HCT116 (cell line): ENCODE results near the gene PCDHB5. TPM values are rescaled to one million over a fixed set of nuclear protein-coding genes. Genes with fewer than 3 reads are reported as not detected.

ENCODE experiments used
- ATAC-seq: fragments of 200-7000 bp; cut with Tn5 transposase; 2 replicates; pipeline ENCODE4 v1.9.1; 2020; ENCODE audit warnings: mild to moderate bottlenecking, moderate library complexity
- BruUV-seq: library from RNA; stranded (reverse); fragments of 400-500 nt; replicated peaks from 2 replicates; lab custom pipeline; 2021; lab: Mats Ljungman, UMichigan
- CTCF ChIA-PET: fragments of 300-600 bp; sonication (Branson Sonifier 250); formaldehyde crosslinking; loops from one replicate; lab custom pipeline; 2021; ENCODE audit warnings: antibody characterized with exemption; lab: Charles Lee
- POLR2A ChIA-PET: fragments of 300-600, 350-600 bp; sonication (Branson Sonifier 250); formaldehyde crosslinking; loops from one replicate; lab custom pipeline; 2021; ENCODE audit warnings: antibody characterized with exemption; lab: Charles Lee
- RAD21 ChIA-PET, 2 experiments: fragments of 300-600 bp; sonication (Branson Sonifier 250); formaldehyde crosslinking; loops; one replicate each; lab custom pipeline; 2023; ENCODE audit warnings: low total read pairs in 2 of 2; ENCODE audit not compliant: uncharacterized antibody in 2 of 2, unreplicated experiment in 2 of 2, low non-redundant PET in 1 of 2; lab: Charles Lee
- DNase-seq: peaks from one replicate; pipeline ENCODE4 v3.0.0-alpha.2; 2010; ENCODE audit warnings: low read depth, low spot score
- H2AFZ ChIP-seq: fragments of 200-600 bp; shearing (Covaris generic), sonication (generic); 2 replicates; pipeline ENCODE4 v1.6.1; 2017; ENCODE audit warnings: low read depth, mixed run types, mixed read lengths, antibody characterized with exemption, low read length; ENCODE audit not compliant: poor library complexity, severe bottlenecking
- H3K27ac ChIP-seq: 2 replicates; pipeline ENCODE4 v1.5.1; 2012; ENCODE audit warnings: low read depth, low read length
- H3K27me3 ChIP-seq: fragments of 200-600 bp; sonication (generic); 2 replicates; pipeline ENCODE4 v1.6.1; 2016; ENCODE audit warnings: mixed run types, low read length, mixed read lengths; ENCODE audit not compliant: insufficient read depth
- H3K36me3 ChIP-seq, 2 experiments: fragments of 200-500 bp in 1 of 2; fragments of 200-600 bp in 1 of 2; sonication (Bioruptor generic) in 1 of 2; sonication (generic) in 1 of 2; 2 replicates each; pipeline versions ENCODE4 v1.5.1 to v1.6.1; 2014 to 2016; ENCODE audit warnings: low read length in 2 of 2, inconsistent platforms in 1 of 2, mixed read lengths in 1 of 2, mixed run types in 1 of 2; ENCODE audit not compliant: insufficient read depth in 2 of 2, control insufficient read depth in 1 of 2
- H3K4me1 ChIP-seq, 2 experiments: fragments of 200-600 bp in 1 of 2; sonication (generic) in 1 of 2; 2 replicates each; pipeline versions ENCODE4 v1.5.1 to v1.6.1; 2012 to 2017; ENCODE audit warnings: low read length in 2 of 2, inconsistent platforms in 1 of 2, mild to moderate bottlenecking in 1 of 2, mixed read lengths in 1 of 2, mixed run types in 1 of 2, moderate library complexity in 1 of 2; ENCODE audit not compliant: insufficient read depth in 2 of 2, control insufficient read depth in 1 of 2
- H3K4me2 ChIP-seq: fragments of 200-600 bp; sonication (generic); 2 replicates; pipeline ENCODE4 v1.6.1; 2017; ENCODE audit warnings: mixed run types, low read length, mixed read lengths
- H3K4me3 ChIP-seq, 2 experiments: fragments of 200-600 bp in 1 of 2; sonication (generic) in 1 of 2; replicated peaks in 1 of 2; 2 replicates each; pipeline ENCODE4 v1.5.1; 2011 to 2016; ENCODE audit warnings: low read length in 2 of 2, control low read depth in 1 of 2, low read depth in 1 of 2, mild to moderate bottlenecking in 1 of 2, mixed read lengths in 1 of 2, mixed run types in 1 of 2
- H3K79me2 ChIP-seq: fragments of 200-600 bp; sonication (generic); 2 replicates; pipeline ENCODE4 v1.6.1; 2017; ENCODE audit warnings: mild to moderate bottlenecking, mixed run types, low read length, moderate library complexity, mixed read lengths; ENCODE audit not compliant: insufficient read depth
- H3K9ac ChIP-seq: fragments of 200-600 bp; sonication (generic); 2 replicates; pipeline ENCODE4 v1.6.1; 2016; ENCODE audit warnings: low read length, mixed read lengths
- H3K9me2 ChIP-seq: fragments of 200-600 bp; sonication (generic), shearing (Covaris generic); 2 replicates; pipeline ENCODE4 v1.6.1; 2017; ENCODE audit warnings: mixed run types, mild to moderate bottlenecking, moderate library complexity; ENCODE audit not compliant: insufficient read depth
- H3K9me3 ChIP-seq, 2 experiments: fragments of 200-500 bp in 1 of 2; fragments of 200-600 bp in 1 of 2; sonication (Bioruptor generic) in 1 of 2; sonication (generic) in 1 of 2; 2 replicates each; pipeline ENCODE4 v1.6.1; 2014 to 2017; ENCODE audit warnings: low read length in 2 of 2, mixed read lengths in 2 of 2, inconsistent platforms in 1 of 2, low read depth in 1 of 2, mild to moderate bottlenecking in 1 of 2, mixed run types in 1 of 2, moderate library complexity in 1 of 2; ENCODE audit not compliant: control insufficient read depth in 1 of 2, insufficient read depth in 1 of 2
- H4K20me1 ChIP-seq: fragments of 200-600 bp; sonication (generic), shearing (Covaris generic); 2 replicates; pipeline ENCODE4 v1.6.1; 2017; ENCODE audit warnings: mixed run types, mild to moderate bottlenecking, moderate library complexity; ENCODE audit not compliant: insufficient read depth
- ATF3 ChIP-seq: IDR thresholded peaks from 2 replicates; pipeline ENCODE4 v1.6.1; 2012
- CTCF ChIP-seq, 3 experiments: fragments of 200-600 bp in 1 of 3; sonication (generic) in 1 of 3; IDR thresholded peaks in 2 of 3; conservative IDR thresholded peaks in 1 of 3; 2 replicates each; pipeline ENCODE4 v1.5.1; 2012 to 2017; ENCODE audit warnings: low read depth in 2 of 3, low read length in 2 of 3, antibody characterized with exemption in 1 of 3, borderline replicate concordance in 1 of 3, control low read depth in 1 of 3, mild to moderate bottlenecking in 1 of 3, mixed read lengths in 1 of 3, mixed run types in 1 of 3, moderate library complexity in 1 of 3; ENCODE audit not compliant: insufficient read depth in 1 of 3
- ELF1 ChIP-seq: IDR thresholded peaks from 2 replicates; pipeline ENCODE4 v1.6.1; 2012; ENCODE audit warnings: low read depth, borderline replicate concordance
- EZH2phosphoT487 ChIP-seq: fragments of 200-600 bp; IDR thresholded peaks from 2 replicates; pipeline ENCODE4 v1.6.1; 2018; ENCODE audit warnings: antibody characterized with exemption, borderline replicate concordance
- POLR2A ChIP-seq: IDR thresholded peaks from 2 replicates; pipeline ENCODE4 v1.7.0; 2011; ENCODE audit warnings: borderline replicate concordance; ENCODE audit not compliant: insufficient read depth, insufficient read length; ENCODE audit errors: extremely low read depth
- REST ChIP-seq: IDR thresholded peaks from 2 replicates; pipeline ENCODE4 v1.6.1; 2012; ENCODE audit warnings: low read depth
- SIN3A ChIP-seq: IDR thresholded peaks from 2 replicates; pipeline ENCODE4 v1.6.1; 2012; ENCODE audit warnings: low read depth
- SP1 ChIP-seq: IDR thresholded peaks from 2 replicates; pipeline ENCODE4 v1.6.1; 2012; ENCODE audit warnings: low read depth
- SRF ChIP-seq: IDR thresholded peaks from 2 replicates; pipeline ENCODE4 v1.6.1; 2012; ENCODE audit warnings: low read depth
- YY1 ChIP-seq: IDR thresholded peaks from 2 replicates; pipeline ENCODE4 v1.6.1; 2011; ENCODE audit warnings: low read length, low read depth, moderate library complexity, mild to moderate bottlenecking; ENCODE audit not compliant: insufficient replicate concordance; ENCODE audit errors: extremely low read depth
- ZBTB33 ChIP-seq: IDR thresholded peaks from 2 replicates; pipeline ENCODE4 v1.6.1; 2011; ENCODE audit warnings: mild to moderate bottlenecking, low read length, moderate library complexity; ENCODE audit not compliant: insufficient replicate concordance; ENCODE audit errors: extremely low read depth
- ZFX ChIP-seq: fragments of 450-650 bp; IDR thresholded peaks from 2 replicates; pipeline ENCODE4 v1.6.1; 2017
- intact Hi-C: fragments of 100-400 bp; cut with micrococcal nuclease; formaldehyde crosslinking; loops from 2 replicates; pipeline ENCODE4 v1.10.0; 2022
- total RNA-seq: library from RNA; stranded (reverse); gene quantifications from one replicate; pipeline ENCODE4 v1.2.1, GENCODE V29; 2021; ENCODE audit not compliant: unreplicated experiment

Gene PCDHB5
- total RNA-seq, 1 experiment from 2014 or later: not detected

GRCh38 chr5:141150224-141150992, 15.4 kb downstream of the PCDHB5 start:
- Histone ChIP-seq H3K9me3 (no peaks in the 10 kb centered on the region; a peak in 1 of 4 replicates), H3K9me2 (no peaks in the 10 kb centered on the region), H3K9ac (no peak overlapping the region), H3K36me3 (no peaks in the 10 kb centered on the region), H3K4me2 (no peak overlapping the region), H3K27ac (no peak overlapping the region), H3K79me2 (no peaks in the 10 kb centered on the region), H3K27me3 (no peaks in the 10 kb centered on the region), H3K4me1 (no peaks in the 10 kb centered on the region), H3K4me3 (no peak overlapping the region), H4K20me1 (no peaks in the 10 kb centered on the region), H2AFZ (no peak overlapping the region)
- ChIA-PET POLR2A (no interaction called here), CTCF (no interaction called here), RAD21 (no interaction called here)
- TF ChIP-seq ZFX (no peak), ELF1 (no peak), ATF3 (no peak), ZBTB33 (no peak), SIN3A (no peak), EZH2phosphoT487 (no peak), REST (no peak), YY1 (no peak), SRF (no peak), POLR2A (no peak), SP1 (no peak), CTCF (IDR thresholded peaks at IDR 0.05 in 2 of 3, conservative IDR thresholded peaks at IDR 0.05 in 1 of 3; ENCODE audit: borderline replicate concordance in 1 of 3, insufficient read depth in 1 of 3, low read depth in 2 of 3, low read length in 2 of 3) (no peak)
- intact Hi-C loops: no loop called here
- BruUV-seq: no TSS peak
- no peak for DNase-seq
- no peak for ATAC-seq
